SK-N-SH (cell line): ENCODE data around the gene UVRAG.
"Not testable (repeated sequence)": the region's sequence is repeated elsewhere in the genome, so short reads cannot be mapped to it uniquely, and the experiment has no call there.

Source experiments
- CHD2 ChIP-seq: fragments of 150-350 bp; IDR thresholded peaks from 2 replicates; pipeline ENCODE4 v1.6.1; 2018; ENCODE audit warnings: low read length; ENCODE audit not compliant: partially characterized antibody
- EP300 ChIP-seq, 2 experiments: IDR thresholded peaks; 2 replicates each; pipeline versions ENCODE4 v1.4.0 to v1.6.1; 2012; ENCODE audit warnings: borderline replicate concordance in 1 of 2, low read depth in 1 of 2, low read length in 1 of 2
- POLR2AphosphoS5 ChIP-seq: IDR thresholded peaks from 2 replicates; pipeline ENCODE4 v1.6.1; 2012; ENCODE audit warnings: low read depth, low read length
- RAD21 ChIP-seq: IDR thresholded peaks from 2 replicates; pipeline ENCODE4 v1.6.1; 2012; ENCODE audit warnings: mild to moderate bottlenecking, low read length
- RFX5 ChIP-seq: IDR thresholded peaks from 2 replicates; pipeline ENCODE4 v1.6.1; 2012; ENCODE audit warnings: mild to moderate bottlenecking, improper control_type of control experiment, low read length
- SMC3 ChIP-seq: IDR thresholded peaks from 2 replicates; pipeline ENCODE4 v1.6.1; 2012; ENCODE audit warnings: low read depth, low read length, improper control_type of control experiment
- TAF1 ChIP-seq: IDR thresholded peaks from 2 replicates; pipeline ENCODE4 v1.6.1; 2012; ENCODE audit warnings: low read depth, mild to moderate bottlenecking, low read length, moderate library complexity, borderline replicate concordance
- TF ChIP-seq, protein P1 (sequence below): fragments of 200-600 bp; sonication (generic); IDR thresholded peaks from 2 replicates; pipeline ENCODE4 v1.6.1; 2017; ENCODE audit warnings: antibody characterized with exemption, mild to moderate bottlenecking, moderate library complexity
- TF ChIP-seq, protein P2 (sequence below): fragments of 150-350 bp; IDR thresholded peaks from 2 replicates; pipeline ENCODE4 v1.6.1; 2016; ENCODE audit warnings: mild to moderate bottlenecking, low read depth, low read length
- TF ChIP-seq, protein P3 (sequence below): IDR thresholded peaks from 2 replicates; pipeline ENCODE4 v1.6.1; 2012; ENCODE audit warnings: mild to moderate bottlenecking, low read depth, low read length, moderate library complexity
- TF ChIP-seq, protein P4 (sequence below): fragments of 150-350 bp; IDR thresholded peaks from 2 replicates; pipeline ENCODE4 v1.6.1; 2017; ENCODE audit warnings: antibody characterized with exemption, low read length, low read depth, borderline replicate concordance

DNA sequence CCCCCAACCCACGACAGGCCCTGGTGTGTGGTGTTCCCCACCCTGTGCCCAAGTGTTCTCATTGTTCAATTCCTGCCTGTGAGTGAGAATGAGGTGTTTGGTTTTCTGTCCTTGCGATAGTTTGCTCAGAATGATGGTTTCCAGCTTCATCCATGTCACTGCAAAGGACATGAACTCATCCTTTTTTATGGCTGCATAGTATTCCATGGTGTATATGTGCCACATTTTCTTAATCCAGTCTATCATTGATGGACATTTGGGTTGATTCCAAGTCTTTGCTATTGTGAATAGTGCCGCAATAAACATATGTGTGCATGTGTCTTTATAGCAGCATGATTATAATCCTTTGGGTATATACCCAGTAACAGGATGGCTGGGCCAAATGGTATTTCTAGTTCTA, 158.7 kb downstream of the UVRAG start:
- not testable (repeated sequence) for TF ChIP-seq SMC3; CHD2; RFX5; POLR2AphosphoS5; TAF1; EP300 (IDR thresholded peaks at IDR 0.05; ENCODE audit: borderline replicate concordance in 1 of 2, low read depth in 1 of 2, low read length in 1 of 2); RAD21
- TF ChIP-seq, protein P1, sequence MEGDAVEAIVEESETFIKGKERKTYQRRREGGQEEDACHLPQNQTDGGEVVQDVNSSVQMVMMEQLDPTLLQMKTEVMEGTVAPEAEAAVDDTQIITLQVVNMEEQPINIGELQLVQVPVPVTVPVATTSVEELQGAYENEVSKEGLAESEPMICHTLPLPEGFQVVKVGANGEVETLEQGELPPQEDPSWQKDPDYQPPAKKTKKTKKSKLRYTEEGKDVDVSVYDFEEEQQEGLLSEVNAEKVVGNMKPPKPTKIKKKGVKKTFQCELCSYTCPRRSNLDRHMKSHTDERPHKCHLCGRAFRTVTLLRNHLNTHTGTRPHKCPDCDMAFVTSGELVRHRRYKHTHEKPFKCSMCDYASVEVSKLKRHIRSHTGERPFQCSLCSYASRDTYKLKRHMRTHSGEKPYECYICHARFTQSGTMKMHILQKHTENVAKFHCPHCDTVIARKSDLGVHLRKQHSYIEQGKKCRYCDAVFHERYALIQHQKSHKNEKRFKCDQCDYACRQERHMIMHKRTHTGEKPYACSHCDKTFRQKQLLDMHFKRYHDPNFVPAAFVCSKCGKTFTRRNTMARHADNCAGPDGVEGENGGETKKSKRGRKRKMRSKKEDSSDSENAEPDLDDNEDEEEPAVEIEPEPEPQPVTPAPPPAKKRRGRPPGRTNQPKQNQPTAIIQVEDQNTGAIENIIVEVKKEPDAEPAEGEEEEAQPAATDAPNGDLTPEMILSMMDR = not testable (repeated sequence)
- TF ChIP-seq, protein P2, sequence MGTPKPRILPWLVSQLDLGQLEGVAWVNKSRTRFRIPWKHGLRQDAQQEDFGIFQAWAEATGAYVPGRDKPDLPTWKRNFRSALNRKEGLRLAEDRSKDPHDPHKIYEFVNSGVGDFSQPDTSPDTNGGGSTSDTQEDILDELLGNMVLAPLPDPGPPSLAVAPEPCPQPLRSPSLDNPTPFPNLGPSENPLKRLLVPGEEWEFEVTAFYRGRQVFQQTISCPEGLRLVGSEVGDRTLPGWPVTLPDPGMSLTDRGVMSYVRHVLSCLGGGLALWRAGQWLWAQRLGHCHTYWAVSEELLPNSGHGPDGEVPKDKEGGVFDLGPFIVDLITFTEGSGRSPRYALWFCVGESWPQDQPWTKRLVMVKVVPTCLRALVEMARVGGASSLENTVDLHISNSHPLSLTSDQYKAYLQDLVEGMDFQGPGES = not testable (repeated sequence)
- TF ChIP-seq, protein P3, sequence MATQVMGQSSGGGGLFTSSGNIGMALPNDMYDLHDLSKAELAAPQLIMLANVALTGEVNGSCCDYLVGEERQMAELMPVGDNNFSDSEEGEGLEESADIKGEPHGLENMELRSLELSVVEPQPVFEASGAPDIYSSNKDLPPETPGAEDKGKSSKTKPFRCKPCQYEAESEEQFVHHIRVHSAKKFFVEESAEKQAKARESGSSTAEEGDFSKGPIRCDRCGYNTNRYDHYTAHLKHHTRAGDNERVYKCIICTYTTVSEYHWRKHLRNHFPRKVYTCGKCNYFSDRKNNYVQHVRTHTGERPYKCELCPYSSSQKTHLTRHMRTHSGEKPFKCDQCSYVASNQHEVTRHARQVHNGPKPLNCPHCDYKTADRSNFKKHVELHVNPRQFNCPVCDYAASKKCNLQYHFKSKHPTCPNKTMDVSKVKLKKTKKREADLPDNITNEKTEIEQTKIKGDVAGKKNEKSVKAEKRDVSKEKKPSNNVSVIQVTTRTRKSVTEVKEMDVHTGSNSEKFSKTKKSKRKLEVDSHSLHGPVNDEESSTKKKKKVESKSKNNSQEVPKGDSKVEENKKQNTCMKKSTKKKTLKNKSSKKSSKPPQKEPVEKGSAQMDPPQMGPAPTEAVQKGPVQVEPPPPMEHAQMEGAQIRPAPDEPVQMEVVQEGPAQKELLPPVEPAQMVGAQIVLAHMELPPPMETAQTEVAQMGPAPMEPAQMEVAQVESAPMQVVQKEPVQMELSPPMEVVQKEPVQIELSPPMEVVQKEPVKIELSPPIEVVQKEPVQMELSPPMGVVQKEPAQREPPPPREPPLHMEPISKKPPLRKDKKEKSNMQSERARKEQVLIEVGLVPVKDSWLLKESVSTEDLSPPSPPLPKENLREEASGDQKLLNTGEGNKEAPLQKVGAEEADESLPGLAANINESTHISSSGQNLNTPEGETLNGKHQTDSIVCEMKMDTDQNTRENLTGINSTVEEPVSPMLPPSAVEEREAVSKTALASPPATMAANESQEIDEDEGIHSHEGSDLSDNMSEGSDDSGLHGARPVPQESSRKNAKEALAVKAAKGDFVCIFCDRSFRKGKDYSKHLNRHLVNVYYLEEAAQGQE = not testable (repeated sequence)
- TF ChIP-seq, protein P4, sequence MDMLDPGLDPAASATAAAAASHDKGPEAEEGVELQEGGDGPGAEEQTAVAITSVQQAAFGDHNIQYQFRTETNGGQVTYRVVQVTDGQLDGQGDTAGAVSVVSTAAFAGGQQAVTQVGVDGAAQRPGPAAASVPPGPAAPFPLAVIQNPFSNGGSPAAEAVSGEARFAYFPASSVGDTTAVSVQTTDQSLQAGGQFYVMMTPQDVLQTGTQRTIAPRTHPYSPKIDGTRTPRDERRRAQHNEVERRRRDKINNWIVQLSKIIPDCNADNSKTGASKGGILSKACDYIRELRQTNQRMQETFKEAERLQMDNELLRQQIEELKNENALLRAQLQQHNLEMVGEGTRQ = not testable (repeated sequence)
